HG02943 (cell line): ENCODE results near the gene CDH15.
"Not testable (repeated sequence)": the region's sequence is repeated elsewhere in the genome, so short reads cannot be mapped to it uniquely, and the experiment has no call there.

Experiments used
- ATAC-seq: cut with Tn5 transposase; IDR thresholded peaks from one replicate; pipeline ENCODE4 v1.9.1; 2021; ENCODE audit warnings: mild to moderate bottlenecking, low read depth, moderate library complexity; ENCODE audit not compliant: unreplicated experiment

CDH15 gene

DNA sequence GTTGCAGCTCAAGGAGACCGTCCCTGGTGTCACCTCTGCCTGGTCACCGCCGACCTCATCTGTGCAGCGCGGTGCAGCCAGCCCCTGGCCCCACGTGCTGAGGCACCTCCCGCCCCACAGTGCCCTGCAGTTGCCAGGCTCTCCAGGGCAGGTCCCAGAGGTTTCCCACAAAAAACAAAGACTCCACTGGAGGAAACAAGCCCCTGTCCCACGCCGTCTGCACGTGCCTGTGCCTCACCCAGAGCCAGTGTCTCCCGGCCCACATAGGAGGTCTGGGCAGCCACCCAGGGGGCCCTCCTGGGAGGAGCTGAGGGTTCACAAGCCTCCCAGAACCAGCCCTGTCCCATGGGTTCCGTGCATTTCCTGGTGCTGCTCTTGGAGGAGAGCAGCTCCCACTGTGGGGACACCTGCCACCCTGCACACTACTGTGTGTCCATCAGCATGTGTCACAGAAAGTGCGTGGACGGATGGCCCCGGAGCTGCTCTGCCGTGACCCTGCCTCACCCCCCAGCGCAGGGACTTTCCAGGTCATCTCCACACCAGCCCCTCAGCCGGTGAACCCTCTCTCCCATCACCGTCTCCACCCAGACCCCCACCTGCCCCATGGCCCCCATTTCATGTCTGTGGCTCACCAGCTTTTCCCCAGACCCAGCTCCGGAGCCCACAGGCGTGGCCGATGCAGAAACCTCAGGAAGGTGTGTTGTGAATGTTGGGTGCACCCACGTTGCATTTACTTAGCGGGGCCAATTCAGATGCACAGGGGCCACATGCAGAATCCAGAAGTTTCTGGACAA lies 17.0 kb upstream of the CDH15 start:
- no peak for ATAC-seq

DNA sequence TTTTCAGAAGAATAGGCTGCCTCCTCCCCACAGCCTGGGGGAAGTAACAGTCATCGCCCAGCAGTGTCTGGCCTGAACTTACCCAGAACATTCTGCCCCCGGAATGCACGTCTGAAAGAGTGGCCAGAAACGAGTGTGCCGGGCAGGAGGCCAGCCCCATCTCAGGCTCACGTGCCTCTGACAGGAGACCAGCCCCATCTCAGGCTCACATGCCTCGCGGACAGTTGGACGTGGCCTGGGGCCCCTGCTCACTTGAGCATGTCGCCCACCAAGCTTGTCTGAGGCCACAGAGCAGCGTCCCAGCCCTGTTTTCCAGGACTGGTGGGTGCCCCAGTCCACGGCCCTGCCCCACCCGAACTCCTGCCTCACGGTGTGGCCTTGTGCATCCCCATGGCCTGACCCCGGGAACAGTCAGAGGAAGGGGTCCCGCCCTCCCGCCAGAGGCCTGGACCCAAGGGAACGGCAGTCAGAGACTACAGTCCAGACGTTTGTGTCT lies 16.3 kb upstream of the CDH15 start:
- ATAC-seq, result no peak

DNA sequence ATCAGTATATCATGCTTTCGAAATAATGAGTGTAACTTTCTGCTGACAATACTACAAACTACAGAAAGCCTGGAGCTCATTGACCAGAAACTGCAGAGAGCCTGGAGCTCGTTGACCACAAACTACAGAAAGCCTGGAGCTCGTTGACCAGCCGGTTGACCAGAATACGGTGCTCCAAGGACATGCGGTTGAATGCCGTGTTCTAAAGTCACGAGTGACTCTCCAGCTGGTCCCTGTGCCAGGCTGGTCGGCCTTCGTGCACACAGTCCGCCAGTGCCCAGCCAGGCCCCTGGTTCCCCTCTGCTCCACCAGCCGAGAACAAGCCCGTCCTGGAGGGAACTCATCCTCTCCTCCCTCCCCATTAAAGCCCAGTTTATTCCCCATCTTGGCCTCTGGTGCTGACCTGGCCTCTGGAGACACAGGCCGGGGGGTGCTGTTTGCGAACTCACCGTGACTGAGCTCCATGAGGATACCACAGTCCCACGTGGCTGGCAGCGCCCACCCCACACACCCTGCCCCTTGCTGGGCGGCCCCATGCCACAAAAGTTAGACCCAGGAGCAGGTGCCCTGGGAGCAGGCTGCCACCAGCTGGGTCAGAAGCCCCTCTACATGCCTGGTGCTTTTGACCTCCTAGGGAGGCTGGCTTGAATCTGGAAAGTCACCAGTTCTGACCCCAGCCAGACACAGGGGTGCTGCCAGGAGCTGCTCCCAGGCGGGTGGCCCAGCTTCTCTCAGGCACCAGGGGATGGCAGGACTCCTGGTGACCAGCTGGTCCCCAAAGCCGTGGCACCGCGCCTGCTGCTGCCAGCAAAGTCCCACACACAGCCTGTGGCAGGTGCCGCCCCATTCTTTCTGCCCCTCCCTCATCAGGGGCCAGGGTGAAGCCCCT lies 15.5 kb upstream of the CDH15 start:
- no peak for ATAC-seq

DNA sequence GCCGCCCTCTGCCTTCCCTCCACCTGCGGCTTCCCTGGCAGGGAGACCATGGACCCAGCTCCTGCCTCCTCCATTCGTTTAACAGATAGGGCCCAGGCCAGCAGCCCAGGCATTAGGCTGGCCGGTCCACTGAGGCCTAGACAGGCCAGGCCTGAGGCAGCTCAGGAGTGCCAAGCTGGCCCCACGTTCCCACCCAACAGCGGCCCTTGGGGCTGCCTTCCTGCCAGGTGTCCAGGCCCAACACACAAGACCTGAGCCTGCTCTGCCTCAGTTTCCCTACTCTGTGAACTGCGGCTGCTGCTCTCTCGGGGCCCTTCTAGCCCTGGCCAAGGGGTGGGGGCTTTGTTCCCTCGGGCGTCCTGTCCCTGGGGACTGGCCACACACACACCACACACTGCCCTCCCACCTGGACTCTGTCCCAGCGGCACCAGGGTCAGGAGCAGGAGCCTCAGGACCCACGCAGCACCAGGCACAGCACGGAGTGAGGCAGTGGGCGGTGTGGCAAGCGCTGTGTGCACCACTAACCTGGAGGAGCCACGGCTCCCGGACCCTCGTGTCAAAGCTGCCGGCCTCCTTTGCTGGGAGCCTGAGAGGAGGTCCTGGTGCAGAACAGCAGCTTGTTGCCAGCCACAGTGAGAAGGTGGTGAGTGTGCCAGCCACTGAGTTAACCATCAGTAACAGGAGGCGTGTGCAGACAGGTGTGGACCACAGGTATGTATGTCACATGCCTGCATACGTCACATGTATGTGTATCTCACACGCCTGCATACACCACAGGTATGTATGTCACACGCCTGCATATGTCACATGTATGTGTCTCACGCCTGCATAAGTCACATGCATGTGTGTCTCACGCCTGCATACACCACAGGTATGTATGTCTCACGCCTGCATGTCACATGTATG lies 14.6 kb upstream of the CDH15 start:
- no peak for ATAC-seq

DNA sequence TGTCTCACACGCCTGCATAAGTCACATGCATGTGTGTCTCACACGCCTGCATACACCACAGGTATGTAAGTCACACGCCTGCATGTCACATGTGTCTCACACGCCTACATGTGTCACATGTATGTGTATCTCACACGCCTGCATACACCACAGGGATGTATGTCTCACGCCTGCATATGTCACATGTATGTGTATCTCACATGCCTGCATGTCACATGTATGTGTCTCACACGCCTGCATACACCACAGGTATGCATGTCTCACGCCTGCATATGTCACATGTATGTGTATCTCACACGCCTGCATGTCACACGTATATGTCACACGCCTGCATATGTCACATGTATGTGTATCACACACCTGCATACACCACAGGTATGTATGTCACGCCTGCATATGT lies 13.8 kb upstream of the CDH15 start:
- ATAC-seq, result no peak

DNA sequence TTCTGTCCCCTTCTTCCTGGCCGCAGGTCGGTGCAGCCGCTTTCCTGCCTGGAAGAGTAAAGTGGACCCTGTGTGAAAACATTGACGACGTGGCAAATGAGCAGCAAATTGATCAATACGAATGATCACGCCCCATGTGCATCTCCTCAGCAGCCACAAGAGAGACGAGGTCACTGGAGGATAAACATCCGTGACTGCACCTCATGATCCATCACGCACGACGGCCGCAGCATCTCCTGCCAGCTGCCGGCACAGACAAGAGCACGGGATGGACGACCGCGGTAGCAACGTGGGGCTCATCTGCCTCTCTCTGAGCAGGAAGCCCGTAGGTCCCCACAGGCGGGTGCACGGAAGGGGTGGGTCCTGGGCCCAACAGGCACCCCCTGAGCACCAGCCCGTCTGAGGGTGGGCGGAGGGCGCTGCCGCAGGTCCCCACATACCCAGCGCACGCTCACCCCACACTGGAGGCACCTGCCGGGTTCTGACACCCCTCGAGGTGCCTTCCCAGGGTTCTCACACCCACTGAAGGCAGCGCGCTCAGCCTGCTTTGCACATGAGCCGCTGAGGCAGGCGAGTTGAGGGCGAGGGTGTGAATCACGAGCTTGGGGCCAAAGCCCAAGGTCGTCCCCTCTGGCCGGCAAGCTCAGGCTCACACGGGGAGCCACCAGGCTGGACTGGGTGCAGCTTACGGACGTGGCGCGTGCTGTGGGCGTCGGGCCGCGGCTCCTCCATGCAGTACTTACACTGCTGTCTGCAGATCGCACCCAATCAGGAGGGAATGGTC lies 12.3 kb upstream of the CDH15 start:
- no peak for ATAC-seq

DNA sequence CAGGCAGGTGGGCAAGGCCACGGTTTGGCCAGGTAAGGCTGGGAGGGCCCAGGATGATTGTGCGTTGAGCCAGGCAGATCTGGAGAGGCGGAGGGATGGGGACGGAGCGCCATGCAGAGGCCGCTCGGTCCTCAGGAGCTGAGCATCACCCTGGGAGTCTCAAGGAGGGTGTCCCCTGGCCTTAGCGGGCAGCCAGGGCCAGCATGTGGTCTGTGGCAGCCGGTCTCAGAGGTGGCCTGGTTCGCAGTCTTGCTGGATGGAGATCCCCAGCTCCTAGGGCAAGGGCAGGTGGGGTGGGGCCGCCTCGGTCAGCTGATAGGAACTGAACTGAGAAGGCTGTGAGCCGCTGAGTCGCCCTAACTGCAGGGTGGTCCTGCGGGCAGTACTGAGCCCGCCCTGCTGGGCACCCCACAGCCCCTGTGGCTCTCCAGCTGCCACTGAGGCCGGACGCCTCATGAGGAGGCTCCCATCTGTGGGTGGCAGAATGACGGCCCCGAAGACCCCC lies 11.6 kb upstream of the CDH15 start:
- no peak for ATAC-seq

DNA sequence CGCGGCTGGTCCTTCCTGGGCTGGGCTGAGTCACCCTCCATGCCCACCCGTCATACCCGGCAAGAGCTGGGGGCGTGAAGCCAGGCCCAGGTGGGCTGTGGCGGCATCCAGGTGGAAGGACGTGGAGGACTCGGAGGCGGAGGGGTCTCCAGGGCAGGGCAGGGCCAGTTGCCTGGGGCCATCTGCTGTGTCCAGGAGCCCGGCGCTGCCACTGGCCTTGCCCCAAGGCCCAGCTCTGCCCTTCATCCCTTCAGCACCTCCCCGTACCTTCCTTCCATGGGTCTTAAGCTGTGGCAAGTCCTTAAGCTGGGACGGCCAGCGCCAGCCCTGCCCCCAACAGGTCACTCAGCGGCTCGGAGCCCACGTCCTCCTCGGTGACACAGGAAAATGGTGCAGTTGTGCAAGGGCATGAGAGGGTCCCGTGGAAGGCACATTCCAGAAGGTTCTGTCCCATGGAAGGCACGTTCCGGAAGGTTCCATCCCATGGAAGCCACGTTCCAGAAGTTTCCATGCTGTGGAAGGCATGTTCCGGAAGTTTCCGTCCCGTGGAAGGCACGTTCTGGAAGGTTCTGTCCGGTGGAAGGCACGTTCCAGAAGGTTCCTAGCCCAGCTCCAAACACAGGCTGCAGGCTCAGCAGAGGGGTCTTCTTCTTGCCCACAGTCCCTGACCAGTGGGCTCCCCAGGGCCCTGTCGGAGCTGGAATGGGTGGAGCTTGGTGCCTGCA lies 10.4 kb upstream of the CDH15 start:
- ATAC-seq, result no peak

DNA sequence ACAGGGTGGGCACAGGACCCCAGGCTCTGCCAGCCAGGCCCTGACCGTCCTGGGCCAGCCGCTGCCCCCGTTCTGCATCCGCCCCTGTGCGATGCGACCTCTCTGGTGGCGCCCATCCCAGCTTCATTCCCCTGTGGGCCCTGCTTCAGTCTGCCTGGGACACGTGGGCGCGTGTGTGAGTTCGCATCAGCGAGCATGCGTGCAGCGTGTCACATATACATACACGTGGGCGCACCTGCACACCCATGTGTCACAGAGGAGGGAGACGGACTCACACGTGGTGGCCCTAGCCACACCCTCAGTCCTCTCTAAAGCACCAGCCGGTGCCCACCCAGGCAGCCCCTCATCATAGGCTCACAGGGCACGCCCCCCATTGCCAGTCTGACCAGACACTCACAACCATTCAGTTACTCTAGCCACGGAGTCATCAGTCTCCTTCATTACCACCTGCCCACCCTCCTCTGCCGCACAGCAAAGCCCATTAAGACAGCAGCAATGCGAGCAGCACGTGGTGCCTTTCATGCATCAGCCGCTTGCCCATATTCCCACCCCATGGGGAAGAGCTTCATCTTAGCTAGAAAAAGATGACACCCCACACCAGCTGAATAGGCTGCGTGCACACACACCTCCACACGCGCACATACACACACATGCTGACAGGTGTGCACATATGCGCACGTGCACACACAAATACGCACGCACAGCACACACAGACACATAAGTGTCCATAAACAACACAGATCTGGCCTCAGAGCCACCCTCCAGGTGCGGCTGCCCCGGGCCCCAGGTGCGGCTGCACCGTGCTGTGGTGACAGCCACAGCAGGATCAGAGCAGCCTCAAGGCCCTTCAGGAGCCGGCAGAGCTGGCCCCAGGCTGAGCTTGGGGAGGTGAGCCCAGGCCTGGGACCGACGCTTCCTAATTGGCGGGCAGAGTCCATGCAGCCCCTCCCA lies 9.5 kb upstream of the CDH15 start:
- no peak for ATAC-seq

DNA sequence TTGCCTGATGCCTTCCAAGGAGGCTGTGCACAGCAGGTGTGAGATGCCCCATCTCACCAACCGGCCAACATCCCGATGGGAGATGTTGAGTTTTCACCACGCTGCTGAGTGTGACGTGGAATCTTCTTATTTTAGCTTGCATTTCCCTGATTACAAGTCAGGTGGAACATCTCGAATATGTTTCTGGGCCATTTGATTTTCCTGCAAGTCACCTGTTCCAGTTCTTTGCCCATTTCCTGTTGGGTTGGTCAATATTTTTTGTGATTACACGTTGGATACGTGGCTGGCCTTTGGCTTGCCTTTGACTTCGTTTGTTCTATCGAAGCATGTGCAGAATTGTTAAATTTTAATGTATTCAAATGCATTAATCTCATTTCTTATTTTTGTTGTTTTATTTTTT lies 8.3 kb upstream of the CDH15 start:
- ATAC-seq, result no peak

DNA sequence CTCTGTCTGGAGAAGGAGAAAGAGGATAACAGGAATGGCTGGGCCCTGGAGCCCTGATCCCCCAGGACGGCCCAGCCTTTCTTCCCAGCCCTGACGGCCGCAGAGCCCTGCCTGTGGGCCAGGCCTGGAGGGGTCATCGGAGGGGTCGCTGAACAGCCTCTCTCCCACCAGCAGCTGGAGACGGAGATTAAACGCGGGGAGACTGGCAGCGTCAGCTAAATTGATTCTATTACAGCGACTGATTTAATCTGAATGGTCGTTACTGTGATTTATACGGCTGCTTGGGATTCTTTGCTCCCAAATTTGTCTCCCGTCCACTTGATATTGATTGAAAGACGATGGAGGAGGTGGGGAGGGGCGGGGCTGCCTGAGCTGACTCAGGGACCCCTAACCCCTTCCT lies 7.1 kb upstream of the CDH15 start:
- ATAC-seq, result no peak

DNA sequence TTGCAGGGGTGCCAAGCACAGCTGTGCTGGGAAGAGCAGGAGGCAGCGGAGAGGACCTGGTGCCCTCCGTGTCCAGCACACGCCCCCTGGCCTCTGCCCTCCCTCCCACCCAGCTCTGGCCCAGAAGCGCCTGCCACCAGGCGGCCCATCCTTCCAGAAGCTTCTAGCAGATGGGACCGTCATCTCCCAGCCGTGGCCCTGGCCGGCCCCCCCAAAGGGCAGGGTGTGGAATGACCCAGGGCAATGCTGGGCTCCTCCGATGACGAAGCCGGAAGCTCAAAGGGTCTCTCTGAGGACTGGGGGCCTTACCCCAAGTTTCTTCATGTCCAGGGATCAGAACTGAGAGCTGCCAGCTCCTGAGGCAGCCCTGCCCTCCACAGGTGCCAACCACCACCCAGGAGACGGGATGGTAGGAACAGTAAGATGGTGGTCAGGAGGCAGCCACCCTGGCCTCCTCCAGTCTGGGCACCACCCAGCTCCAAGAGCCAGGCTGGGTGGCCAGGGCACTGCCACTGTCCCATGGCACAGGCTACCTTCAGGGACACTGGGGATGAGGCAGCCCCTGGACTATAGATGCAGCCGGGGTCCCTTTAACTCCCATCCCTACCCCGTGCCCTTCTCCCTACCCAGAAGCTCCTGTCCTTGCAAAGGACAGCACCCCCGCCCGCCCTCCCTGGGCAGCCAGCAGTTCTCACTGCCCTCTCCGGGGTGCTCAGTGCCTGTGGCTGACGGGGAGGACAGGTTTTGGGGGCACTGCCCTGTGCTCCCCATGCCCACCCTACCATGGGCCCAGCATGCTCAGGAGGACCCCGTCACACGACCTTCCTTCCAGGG lies 6.5 kb upstream of the CDH15 start:
- no peak for ATAC-seq

DNA sequence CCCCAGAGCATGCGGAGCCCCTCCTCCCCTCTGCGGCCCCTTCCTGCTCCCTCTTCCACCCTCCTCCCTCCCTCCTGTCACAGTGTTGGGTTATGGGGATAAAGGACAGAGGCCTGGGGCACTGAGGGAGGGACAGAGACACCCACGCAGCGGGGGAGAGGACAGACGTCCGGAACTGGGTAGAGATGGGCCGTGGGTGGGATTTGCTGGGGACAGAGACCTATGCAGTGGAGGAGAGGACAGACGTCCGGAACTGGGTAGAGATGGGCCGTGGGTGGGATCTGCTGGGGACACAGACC lies 5.9 kb upstream of the CDH15 start:
- not testable (repeated sequence) for ATAC-seq

DNA sequence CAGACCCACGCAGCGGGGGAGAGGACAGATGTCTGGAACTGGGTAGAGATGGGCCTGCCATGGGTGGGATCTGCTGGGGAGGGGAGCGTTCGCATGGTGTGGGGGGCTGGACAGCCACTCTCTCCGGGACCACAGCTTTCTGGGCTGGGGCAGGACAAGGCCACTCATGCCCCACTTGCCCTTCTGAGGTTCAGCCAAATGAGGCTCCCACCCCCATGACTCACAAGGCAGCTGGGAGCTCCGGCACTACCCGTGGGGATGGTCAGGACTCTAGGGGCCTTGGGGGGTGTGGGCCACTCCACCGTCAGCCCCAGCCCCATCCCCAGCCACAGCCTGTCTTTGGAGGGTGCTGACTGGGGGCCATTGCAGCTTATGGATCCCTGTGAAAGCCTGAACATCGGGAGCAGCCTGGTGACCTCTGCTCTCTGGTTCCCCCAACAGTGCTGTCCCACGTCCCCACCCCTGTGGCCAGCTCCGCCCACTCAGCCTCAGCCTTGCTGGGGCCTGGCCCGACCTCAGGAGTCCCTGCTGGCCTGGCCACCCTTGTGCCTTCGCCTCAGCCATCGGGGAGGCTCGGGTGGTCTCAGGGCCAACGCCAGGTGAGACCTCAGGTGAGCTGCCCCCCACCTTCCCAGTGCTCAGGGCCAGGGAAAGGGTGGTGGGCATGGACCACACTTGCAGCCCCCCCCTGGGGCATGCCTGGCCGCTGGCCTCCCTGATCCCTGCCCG lies 4.7 kb upstream of the CDH15 start:
- ATAC-seq, result no peak

DNA sequence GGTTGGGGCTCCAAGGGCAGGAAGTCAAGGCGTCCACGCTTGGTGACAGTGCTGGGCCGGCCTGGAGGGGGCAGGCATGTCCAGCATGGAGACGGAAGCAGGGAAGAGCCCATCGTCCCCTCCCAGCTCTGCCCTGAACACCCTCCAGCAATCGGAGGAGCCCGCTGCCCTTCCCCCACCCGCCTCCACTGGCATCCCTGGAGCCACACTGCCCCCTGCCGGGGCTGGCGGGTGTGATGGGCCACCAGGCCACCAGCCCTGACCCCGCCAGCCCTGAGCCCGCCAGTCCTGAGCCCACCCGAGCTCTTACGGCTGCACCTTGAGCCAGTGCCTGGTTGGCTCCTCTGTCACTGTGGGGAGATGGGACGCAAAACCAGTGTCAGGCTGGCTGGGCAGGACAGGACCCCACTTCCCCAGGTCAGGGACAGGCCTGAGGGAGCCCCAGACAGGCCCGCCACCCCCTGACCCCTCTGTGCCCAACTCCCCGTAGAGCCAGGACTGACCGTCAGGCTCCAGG lies 4.1 kb upstream of the CDH15 start:
- ATAC-seq, result no peak
